Endothelial cell of hepatic sinusoid (primary cell): ENCODE data around the gene UBTFL1.
"Not testable (repeated sequence)": the region's sequence is repeated elsewhere in the genome, so short reads cannot be mapped to it uniquely, and the experiment has no call there.

ENCODE experiments used
- in situ Hi-C: cut with HindIII; loops from 2 replicates; pipeline ENCODE4 v1.10.0; 2017; ENCODE audit warnings: low sequenced_read_pairs

UBTFL1 gene

DNA sequence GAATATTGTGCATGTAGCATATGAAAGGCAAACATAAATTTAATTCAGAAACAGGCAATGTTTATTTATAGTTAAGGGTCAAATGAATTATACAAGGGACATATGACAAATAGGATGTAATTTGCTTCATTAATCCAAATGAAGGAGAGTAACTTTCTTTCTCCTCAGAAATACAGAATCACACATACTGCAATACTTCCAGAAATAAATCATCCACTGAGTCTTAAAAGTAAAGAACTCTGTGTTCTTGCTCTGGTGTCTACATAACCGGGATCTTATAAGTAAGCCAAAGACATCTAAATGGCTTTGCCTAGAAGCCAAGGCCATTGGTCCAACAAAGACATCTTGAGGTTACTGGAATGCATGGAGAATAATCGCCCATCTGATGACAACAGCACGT is at the start of gene UBTFL1:
Gene UBTFL1, plus strand, starts transcription at position 301 of the 400 bp plus-strand sequence. Its CDS starts 0 bp downstream, at position 301.
- in situ Hi-C loops: not testable (repeated sequence)

GRCh38 chr11:90051591-90052209 is 34.0 kb upstream of the UBTFL1 start:
- in situ Hi-C loops: not testable (repeated sequence)

GRCh38 chr11:90052311-90052710 is 33.4 kb upstream of the UBTFL1 start:
- in situ Hi-C loops: not testable (repeated sequence)

- in situ Hi-C loops: not testable (repeated sequence)
Measured at GRCh38 chr11:90053545-90053944, 32.2 kb upstream of the UBTFL1 start.

GRCh38 chr11:90088731-90089130 is 3.0 kb downstream of the UBTFL1 start:
- in situ Hi-C loops: not testable (repeated sequence)

- in situ Hi-C loops: not testable (repeated sequence)
Measured at GRCh38 chr11:90095230-90095924, 9.6 kb downstream of the UBTFL1 start.

GRCh38 chr11:90098261-90098660 is 12.5 kb downstream of the UBTFL1 start:
- in situ Hi-C loops: not testable (repeated sequence)

DNA sequence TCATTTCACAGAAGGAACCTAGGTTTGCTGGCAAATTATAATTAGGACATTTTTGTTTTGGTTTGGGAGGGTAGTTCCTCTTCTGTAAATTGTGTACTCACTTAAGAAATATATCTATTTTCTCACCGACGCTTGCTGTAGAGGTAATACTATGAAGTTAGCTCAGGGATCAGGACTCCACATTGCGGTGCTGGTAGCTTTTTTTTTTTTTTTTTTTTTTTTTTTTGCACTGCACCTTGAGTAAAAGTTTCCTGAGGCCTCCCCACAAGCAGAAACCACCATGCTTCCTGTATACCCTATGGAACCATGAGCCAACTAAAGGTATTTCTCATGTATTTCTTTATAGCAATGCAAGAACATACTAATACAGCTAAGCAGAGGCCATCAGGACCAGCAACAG is 14.7 kb downstream of the UBTFL1 start:
- in situ Hi-C loops: no loop called here

DNA sequence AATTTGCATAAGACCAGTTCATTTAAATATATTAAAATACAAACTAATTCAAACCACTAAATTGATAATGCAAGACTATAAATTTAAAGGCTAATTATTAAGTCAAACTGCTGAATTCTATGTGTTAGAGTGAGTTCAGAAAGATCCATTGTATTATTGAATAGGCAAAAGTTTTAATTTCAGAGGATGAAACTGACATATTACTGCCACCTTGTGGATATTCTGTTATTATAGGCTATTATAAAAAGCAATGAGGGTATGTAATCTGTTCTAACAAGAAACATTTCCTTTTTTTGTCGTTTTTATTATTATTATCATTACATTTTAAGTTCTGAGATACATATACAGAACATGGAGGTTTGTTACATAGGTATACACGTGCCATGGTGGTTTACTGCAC is 27.8 kb downstream of the UBTFL1 start:
- in situ Hi-C loops: no loop called here

DNA sequence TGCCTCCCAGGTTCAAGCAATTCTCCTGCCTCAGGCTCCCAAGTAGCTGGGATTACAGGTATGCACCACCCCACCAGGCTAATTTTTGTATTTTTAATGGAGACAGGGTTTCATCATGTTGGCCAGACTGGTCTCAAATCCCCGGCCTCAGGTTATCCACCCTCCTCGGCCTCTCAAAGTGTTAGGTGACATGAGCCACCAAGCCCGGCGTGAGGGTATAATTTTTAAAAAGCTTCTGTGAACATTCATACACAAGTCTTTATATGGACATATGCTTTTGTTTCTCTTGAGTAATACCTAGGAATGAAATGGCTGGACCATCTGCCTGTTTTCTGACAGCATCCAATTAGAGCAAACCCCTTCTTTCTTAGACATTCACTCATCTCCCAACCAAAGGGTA is 34.4 kb downstream of the UBTFL1 start:
- in situ Hi-C loops: no loop called here

DNA sequence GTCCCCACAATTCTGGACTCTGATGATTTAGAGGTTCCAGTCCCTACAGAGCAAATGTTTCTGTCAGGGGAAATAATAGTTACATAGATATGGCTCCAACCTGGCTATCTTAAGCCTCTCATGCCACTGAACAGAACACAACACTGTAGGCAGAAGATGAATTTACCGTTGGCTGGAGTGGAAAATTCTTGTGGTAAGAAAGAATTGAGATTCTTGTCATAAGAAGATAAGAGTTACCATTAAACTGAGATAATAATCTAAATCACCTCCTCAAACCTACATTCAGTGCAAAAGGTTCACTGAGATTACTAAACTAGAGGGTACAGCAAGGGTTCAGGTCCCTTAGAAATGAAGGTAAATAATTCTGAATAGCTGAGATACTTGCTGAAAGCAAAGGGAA is 38.6 kb downstream of the UBTFL1 start:
- in situ Hi-C loops: no loop called here

DNA sequence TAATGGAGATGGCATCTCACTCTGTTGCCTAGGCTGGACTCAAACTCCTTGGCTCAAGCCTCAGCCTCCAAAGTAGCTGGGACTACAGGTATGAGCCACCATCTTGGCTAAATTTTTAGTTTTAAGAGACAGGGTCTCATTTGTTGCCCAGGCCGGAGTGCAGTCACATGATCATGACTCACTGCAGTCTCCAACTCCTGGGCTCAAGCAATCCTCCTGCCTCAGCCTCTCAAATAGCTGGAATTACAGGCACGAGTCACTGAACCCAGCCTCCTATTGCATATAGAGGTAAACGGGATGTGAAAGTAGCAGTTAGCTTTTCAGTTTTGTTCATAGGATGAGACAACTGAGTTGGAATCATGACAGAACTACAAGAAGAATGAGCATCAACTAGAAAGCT is 39.2 kb downstream of the UBTFL1 start:
- in situ Hi-C loops: no loop called here

DNA sequence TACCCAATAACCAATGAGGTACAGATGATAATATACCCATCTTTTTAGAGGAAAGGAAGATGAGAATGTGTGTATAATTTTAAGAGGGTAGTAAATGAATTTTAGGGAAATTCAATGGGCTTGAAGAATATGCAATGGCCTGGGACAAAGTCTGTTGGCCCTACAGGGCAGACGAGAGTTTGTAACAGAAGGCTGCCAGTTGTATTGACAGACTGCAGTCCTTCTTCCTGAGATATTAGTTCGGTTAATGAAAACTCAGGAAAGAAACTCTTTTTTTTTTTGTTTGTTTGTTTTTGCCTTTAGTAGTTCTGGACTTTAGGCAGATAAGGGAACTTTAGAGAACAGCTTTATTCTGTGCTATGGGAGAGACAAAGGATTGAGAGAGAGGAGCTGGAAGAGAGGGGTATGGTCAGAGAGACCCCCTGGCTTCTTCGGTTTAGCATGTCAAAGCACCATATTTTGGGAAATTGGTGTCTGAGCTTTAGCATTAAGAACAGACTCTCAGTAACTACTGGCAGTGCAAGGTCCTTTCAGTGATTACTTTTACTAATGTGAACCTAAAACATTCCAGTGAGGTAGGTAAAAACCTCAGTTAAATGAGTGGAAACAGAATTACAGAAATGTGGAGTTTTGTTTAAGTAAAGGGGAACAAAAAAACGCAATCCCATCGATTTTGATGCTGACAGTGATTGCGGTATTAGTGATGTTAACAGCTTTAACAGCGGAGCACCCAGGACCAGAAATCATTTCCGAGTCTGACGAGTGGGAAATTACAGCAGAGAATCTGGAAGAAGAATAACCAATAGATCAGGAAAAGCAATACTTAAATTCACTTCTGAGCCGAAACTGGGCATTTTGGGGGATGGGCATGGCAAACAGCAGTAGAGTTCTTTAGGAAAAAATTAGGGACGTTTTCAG is 48.1 kb downstream of the UBTFL1 start:
- in situ Hi-C loops: no loop called here

- in situ Hi-C loops: no loop called here
Measured at GRCh38 chr11:90134478-90135003, 48.8 kb downstream of the UBTFL1 start, which contains the start of gene NAALAD2. Gene NAALAD2, plus strand, starts transcription at chr11:90134663. Its CDS starts 96 bp downstream, at chr11:90134759.

DNA sequence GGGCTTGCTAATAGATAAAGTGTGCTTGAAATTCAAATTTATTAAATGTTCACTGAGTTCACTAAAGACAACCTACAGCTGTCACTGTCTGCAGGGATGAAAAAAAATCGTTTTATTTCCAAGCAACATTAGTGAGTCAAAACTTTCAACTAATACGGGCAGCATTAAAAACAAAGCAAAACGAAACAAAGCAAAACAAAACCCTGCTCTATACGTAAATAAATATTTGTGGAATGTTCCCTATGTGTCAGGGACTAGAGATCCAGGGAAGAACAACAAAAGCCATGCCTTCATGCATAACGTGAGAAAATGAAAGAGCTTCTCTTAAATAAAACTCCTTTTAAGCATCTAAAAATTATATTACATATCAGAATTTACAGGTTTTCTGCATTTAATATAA is 49.3 kb downstream of the UBTFL1 start:
- in situ Hi-C loops: no loop called here
